NCI-H446 (cell line): ENCODE results near the gene ABCC1.
"Not testable (repeated sequence)": the region's sequence is repeated elsewhere in the genome, so short reads cannot be mapped to it uniquely, and the experiment has no call there.

Source experiments
- DNase-seq, 2 experiments: peaks; one replicate each; lab custom pipeline; 2025; lab: John Stamatoyannopoulos, UW

ABCC1 gene

GRCh38 chr16:16083421-16084156, 134.2 kb downstream of the ABCC1 start:
- DNase-seq = no peak

- DNase-seq = no peak
Measured at GRCh38 chr16:16084874-16085273, 135.5 kb downstream of the ABCC1 start.

GRCh38 chr16:16086653-16087446, 137.4 kb downstream of the ABCC1 start:
- no peak for DNase-seq

GRCh38 chr16:16090238-16090637, 140.8 kb downstream of the ABCC1 start:
- DNase-seq = no peak

- peak in 1 of 2 experiments; percentile 7 for DNase-seq
Measured at GRCh38 chr16:16092925-16093627, 143.7 kb downstream of the ABCC1 start.

- DNase-seq = no peak
Measured at GRCh38 chr16:16093628-16094332, 144.4 kb downstream of the ABCC1 start.

GRCh38 chr16:16095646-16096045, 146.2 kb downstream of the ABCC1 start:
- DNase-seq = peak in 1 of 2 experiments; percentile 10

GRCh38 chr16:16096121-16096857, 146.9 kb downstream of the ABCC1 start:
- no peak for DNase-seq

- DNase-seq = no peak
Measured at GRCh38 chr16:16096858-16097213, 147.4 kb downstream of the ABCC1 start.

GRCh38 chr16:16099320-16099719, 149.9 kb downstream of the ABCC1 start:
- DNase-seq = no peak

GRCh38 chr16:16100631-16101030, 151.2 kb downstream of the ABCC1 start:
- no peak for DNase-seq

GRCh38 chr16:16101585-16101984, 152.2 kb downstream of the ABCC1 start:
- DNase-seq = no peak

GRCh38 chr16:16102738-16103137, 153.3 kb downstream of the ABCC1 start:
- DNase-seq = no peak

- DNase-seq = not testable (repeated sequence)
Measured at GRCh38 chr16:16104132-16104803, 154.9 kb downstream of the ABCC1 start.

GRCh38 chr16:16104804-16105141, 155.4 kb downstream of the ABCC1 start:
- DNase-seq = not testable (repeated sequence)

- DNase-seq = no peak
Measured at GRCh38 chr16:16105646-16106045, 156.2 kb downstream of the ABCC1 start.

- no peak for DNase-seq
Measured at GRCh38 chr16:16106466-16106865, 157.1 kb downstream of the ABCC1 start.

- DNase-seq = no peak
Measured at GRCh38 chr16:16107839-16108238, 158.4 kb downstream of the ABCC1 start.

- no peak for DNase-seq
Measured at GRCh38 chr16:16108759-16109158, 159.3 kb downstream of the ABCC1 start.

GRCh38 chr16:16109453-16110110, 160.2 kb downstream of the ABCC1 start:
- DNase-seq = no peak
